Body of pancreas (tissue), 4 donors: ENCODE measurements around the gene EIF3J. TPM values are rescaled to one million over a fixed set of nuclear protein-coding genes. Genes with fewer than 3 reads are reported as not detected.

ENCODE experiments used
- ATAC-seq: fragments of 150-250 bp; one replicate; pipeline ENCODE4 v1.9.1; 2016
- DNase-seq, 4 donors: peaks; one replicate each; pipeline ENCODE4 v3.0.0-alpha.2; 2019
- H3K27ac ChIP-seq, 4 donors: fragments of 200-600 bp; sonication (generic); 1 replicate in 3 of 4; 2 replicates in 1 of 4; pipeline versions ENCODE4 v1.5.1 to v1.6.1; 2016 to 2019; ENCODE audit warnings: mild to moderate bottlenecking in 1 of 4, mixed read lengths in 1 of 4, moderate library complexity in 1 of 4
- H3K27me3 ChIP-seq, 2 donors: fragments of 200-600 bp; sonication (generic); one replicate each; pipeline ENCODE4 v1.6.0; 2016; ENCODE audit warnings: mild to moderate bottlenecking in 1 of 2
- H3K36me3 ChIP-seq, 2 donors: fragments of 200-600 bp; sonication (generic); replicated peaks in 1 of 2; 2 replicates each; pipeline ENCODE4 v1.5.1; 2016; ENCODE audit warnings: low read depth in 2 of 2; ENCODE audit not compliant: insufficient read depth in 1 of 2
- H3K4me1 ChIP-seq: fragments of 200-600 bp; sonication (generic); one replicate; pipeline ENCODE4 v1.6.0; 2016
- H3K4me3 ChIP-seq, 2 donors: fragments of 200-600 bp; sonication (generic); 1 replicate in 1 of 2; 2 replicates in 1 of 2; pipeline ENCODE4 v1.5.1; 2016 to 2019
- H3K9me3 ChIP-seq, 3 donors: fragments of 200-600 bp; sonication (generic); 1 replicate in 2 of 3; 2 replicates in 1 of 3; pipeline ENCODE4 v1.5.1; 2016
- POLR2A ChIP-seq, 3 donors: fragments of 450-650 bp; IDR thresholded peaks; one replicate each; pipeline ENCODE4 v1.6.1; 2016; ENCODE audit warnings: antibody characterized with exemption in 3 of 3, mild to moderate bottlenecking in 2 of 3
- WGBS, 2 donors: methylation state at CpG; one replicate each; pipeline ENCODE4 v1.1.5; 2017; 5-methylcytosine and 5-hydroxymethylcytosine counted together
- intact Hi-C: fragments of 100-400 bp; cut with DNase I; formaldehyde crosslinking; loops from one replicate; pipeline ENCODE4 v1.15.1; 2023
- total RNA-seq, 2 donors: library from RNA; depleted of rRNA; stranded (reverse); fragments of >200 nt; gene quantifications; one replicate each; pipeline ENCODE4 v1.1.0, GENCODE V29; 2016
- TF ChIP-seq, protein P1 (sequence below), 7 experiments: fragments of 450-650 bp in 4 of 7; fragments of 200-600 bp in 3 of 7; sonication (generic) in 3 of 7; IDR thresholded peaks; one replicate each; pipeline ENCODE4 v1.5.1; 2016 to 2019; ENCODE audit warnings: antibody characterized with exemption in 7 of 7

EIF3J gene
- total RNA-seq, 2 donors from 2014 or later: 38.7 to 66.3 TPM

DNA sequence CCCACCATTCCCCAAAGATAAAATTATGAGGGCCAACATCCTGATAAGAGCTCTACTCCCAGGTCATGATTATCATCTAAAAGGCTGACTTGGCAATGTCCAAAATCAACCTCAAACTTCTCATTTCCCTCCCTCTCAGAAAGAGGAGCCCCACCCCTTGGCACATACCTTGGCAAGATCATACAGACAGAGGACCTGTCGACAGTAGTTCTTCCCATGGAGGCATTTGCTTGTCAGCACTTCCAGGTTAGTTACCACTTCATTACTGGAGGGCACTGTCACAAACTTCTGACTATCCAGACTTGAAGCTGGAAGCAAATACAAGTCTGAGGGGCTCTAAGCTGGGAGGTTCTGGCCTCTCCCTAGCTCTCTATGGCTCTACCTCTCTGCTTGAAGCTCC is 37.8 kb downstream of the EIF3J start:
- H3K4me1 ChIP-seq: no peaks in the 10 kb centered on the region
- no peak overlapping the region for H3K27ac ChIP-seq
- DNase-seq (no peak), ATAC-seq (no peak)
- intact Hi-C loops: no loop called here
- H3K36me3 ChIP-seq: peaks cover 0 to 3% of the 10 kb centered on the region in 2 donors
- TF ChIP-seq POLR2A (IDR thresholded peaks at IDR 0.05): no peak
- TF ChIP-seq, protein P1, sequence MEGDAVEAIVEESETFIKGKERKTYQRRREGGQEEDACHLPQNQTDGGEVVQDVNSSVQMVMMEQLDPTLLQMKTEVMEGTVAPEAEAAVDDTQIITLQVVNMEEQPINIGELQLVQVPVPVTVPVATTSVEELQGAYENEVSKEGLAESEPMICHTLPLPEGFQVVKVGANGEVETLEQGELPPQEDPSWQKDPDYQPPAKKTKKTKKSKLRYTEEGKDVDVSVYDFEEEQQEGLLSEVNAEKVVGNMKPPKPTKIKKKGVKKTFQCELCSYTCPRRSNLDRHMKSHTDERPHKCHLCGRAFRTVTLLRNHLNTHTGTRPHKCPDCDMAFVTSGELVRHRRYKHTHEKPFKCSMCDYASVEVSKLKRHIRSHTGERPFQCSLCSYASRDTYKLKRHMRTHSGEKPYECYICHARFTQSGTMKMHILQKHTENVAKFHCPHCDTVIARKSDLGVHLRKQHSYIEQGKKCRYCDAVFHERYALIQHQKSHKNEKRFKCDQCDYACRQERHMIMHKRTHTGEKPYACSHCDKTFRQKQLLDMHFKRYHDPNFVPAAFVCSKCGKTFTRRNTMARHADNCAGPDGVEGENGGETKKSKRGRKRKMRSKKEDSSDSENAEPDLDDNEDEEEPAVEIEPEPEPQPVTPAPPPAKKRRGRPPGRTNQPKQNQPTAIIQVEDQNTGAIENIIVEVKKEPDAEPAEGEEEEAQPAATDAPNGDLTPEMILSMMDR (IDR thresholded peaks at IDR 0.05): no peak
- H3K9me3 ChIP-seq: no peaks in the 10 kb centered on the region
- WGBS, 2 donors: 58 to 86% methylated on average over 1 of the region's 1 CpG
- H3K27me3 ChIP-seq: no peaks in the 10 kb centered on the region
- no peak overlapping the region for H3K4me3 ChIP-seq

DNA sequence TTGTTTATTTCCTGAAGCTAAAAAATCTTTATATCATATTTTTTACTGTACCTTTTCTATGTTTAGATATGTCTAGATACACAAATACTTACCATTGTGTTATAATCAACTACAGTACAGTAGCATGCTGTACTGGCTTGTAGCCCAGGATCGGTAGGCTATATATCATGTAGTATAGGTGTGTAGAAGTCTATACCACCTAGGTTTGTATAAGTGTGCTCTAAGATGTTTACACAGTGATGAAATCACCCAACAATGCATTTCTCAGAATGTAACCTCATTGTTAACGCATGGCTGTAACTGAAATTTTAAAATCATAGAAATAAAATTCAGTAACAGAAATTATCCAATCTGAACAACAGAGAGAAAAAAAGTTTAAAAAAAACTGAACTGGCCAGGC is 43.2 kb downstream of the EIF3J start:
- no peak for DNase-seq
- Histone ChIP-seq H3K9me3 (no peaks in the 10 kb centered on the region), H3K4me1 (no peaks in the 10 kb centered on the region), H3K36me3 (peaks cover 0 to 10% of the 10 kb centered on the region in 2 donors), H3K27me3 (no peaks in the 10 kb centered on the region), H3K27ac (no peak overlapping the region), H3K4me3 (no peak overlapping the region)
- intact Hi-C loops: no loop called here
- 83% methylated on average over 2 of the region's 2 CpGs for WGBS, 2 donors
- TF ChIP-seq POLR2A (IDR thresholded peaks at IDR 0.05): no peak
- TF ChIP-seq, protein P1 (IDR thresholded peaks at IDR 0.05): no peak
- ATAC-seq: no peak

DNA sequence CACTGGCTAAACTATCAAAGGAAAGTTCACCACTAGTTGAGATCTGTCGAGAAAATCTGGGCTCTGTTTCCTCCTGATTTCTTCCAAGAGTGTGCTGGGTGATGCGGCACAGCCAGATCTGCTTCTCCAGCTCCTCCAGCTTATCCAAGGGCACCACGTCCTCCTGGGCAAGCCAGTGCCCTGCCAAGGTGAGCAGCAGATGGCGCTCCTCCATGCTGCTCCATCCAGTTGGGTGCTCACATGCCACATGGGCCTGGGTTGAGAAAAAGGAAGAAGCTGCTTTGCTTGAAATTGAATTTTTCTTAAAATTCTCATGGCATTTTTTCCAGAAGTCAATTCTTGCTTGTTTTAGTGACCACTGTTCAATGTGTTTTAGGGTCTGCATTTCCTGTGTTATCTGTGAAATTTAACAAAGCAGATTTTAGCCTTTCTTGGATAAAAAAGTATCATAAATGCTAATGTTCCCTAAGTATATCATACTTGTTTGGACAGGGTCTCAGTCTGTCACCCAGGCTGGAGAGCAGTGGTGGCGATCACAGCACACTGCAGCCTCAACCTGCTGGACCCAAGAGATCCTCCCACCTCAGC is 47.3 kb downstream of the EIF3J start:
- TF ChIP-seq POLR2A (IDR thresholded peaks at IDR 0.05): no peak
- TF ChIP-seq, protein P1 (IDR thresholded peaks at IDR 0.05): peak; percentile 10 to 41 (median 32)
- 78 to 79% methylated on average over 5 of the region's 5 CpGs for WGBS, 2 donors
- peaks cover 5 to 23% of the 10 kb centered on the region in 2 donors for H3K36me3 ChIP-seq
- H3K27me3 ChIP-seq: no peaks in the 10 kb centered on the region
- ATAC-seq (peak; percentile 58), DNase-seq (peak; percentile 31 to 65 (median 49))
- no peak overlapping the region for H3K27ac ChIP-seq
- intact Hi-C loops: no loop called here
- H3K4me1 ChIP-seq: no peaks in the 10 kb centered on the region
- H3K9me3 ChIP-seq: no peaks in the 10 kb centered on the region
- no peak overlapping the region for H3K4me3 ChIP-seq

DNA sequence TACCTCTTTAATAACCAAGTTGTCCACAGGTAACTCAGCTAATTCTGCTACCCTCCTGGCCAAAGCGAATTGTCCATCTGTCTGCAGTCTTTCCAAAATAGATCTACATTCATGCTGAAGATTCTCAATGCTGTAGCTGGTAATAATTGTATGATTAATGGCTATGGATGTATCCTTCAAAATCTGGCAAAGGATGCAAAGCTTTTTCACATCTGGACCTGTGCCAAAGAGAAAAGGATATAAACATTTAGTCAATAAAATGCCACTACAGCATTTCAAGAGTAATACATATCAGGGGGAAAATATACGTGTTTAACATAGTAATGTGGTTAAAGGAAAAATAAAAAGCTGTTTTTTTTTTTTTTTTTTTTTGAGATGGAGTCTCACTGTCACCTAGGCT is 48.7 kb downstream of the EIF3J start:
- TF ChIP-seq, protein P1 (IDR thresholded peaks at IDR 0.05): no peak
- no peak for TF ChIP-seq POLR2A (IDR thresholded peaks at IDR 0.05)
- ATAC-seq (no peak), DNase-seq (no peak)
- H3K4me1 ChIP-seq: no peaks in the 10 kb centered on the region
- no peak overlapping the region for H3K4me3 ChIP-seq
- intact Hi-C loops: no loop called here
- no peaks in the 10 kb centered on the region for H3K27me3 ChIP-seq
- H3K36me3 ChIP-seq: peaks cover 18 to 31% of the 10 kb centered on the region in 2 donors
- no peaks in the 10 kb centered on the region for H3K9me3 ChIP-seq
- no peak overlapping the region for H3K27ac ChIP-seq
- 85 to 99% methylated on average over 2 of the region's 2 CpGs for WGBS, 2 donors

DNA sequence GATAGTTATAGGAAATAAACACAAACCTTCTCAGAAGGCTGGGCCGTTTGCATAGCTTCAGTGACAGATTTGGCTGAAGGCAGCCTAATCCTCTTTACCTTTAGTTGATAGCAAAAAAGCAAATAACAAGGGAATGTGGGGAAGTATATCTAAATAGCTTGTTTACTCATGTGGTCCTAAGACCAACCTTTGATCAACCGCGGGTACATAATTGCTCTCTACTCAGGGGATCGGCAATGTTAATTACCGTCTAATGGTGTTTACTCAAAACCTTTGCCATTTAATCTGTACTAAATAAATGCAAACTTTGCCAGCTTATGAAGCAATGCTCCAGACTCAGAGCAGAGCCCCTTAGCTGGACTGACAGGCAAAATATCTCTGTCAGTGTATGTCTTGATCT is 51.6 kb downstream of the EIF3J start:
- Histone ChIP-seq H3K36me3 (peaks cover 18 to 38% of the 10 kb centered on the region in 2 donors), H3K4me1 (peaks cover 5% of the 10 kb centered on the region), H3K4me3 (peak overlapping the region in 1 of 2 donors; percentile 2), H3K9me3 (no peaks in the 10 kb centered on the region), H3K27ac (no peak overlapping the region), H3K27me3 (no peaks in the 10 kb centered on the region)
- no peak for TF ChIP-seq POLR2A (IDR thresholded peaks at IDR 0.05)
- TF ChIP-seq, protein P1 (IDR thresholded peaks at IDR 0.05): no peak
- intact Hi-C loops: no loop called here
- DNase-seq (no peak), ATAC-seq (no peak)
- WGBS, 2 donors: 53 to 70% methylated on average over 5 of the region's 5 CpGs
